HepG2 (cell line): ENCODE data around the gene CSNK1D. TPM values are rescaled to one million over a fixed set of nuclear protein-coding genes. Genes with fewer than 3 reads are reported as not detected.
A peak's percentile ranks its signal among the peaks of the same experiment; 100 is the strongest.

ENCODE experiments used
- BRD4 ChIP-seq: sonication (generic); formaldehyde crosslinking; IDR thresholded peaks from 2 replicates; pipeline ENCODE4 v1.4.0; 2020; ENCODE audit warnings: missing genetic modification reagents
- CHCHD3 ChIP-seq: sonication (generic); formaldehyde crosslinking; IDR thresholded peaks from 2 replicates; pipeline ENCODE4 v1.8.0; 2022; ENCODE audit warnings: mild to moderate bottlenecking, missing genetic modification reagents, moderate library complexity
- ETV5 ChIP-seq: IDR thresholded peaks from 2 replicates; pipeline ENCODE4 v1.6.1; 2018; ENCODE audit warnings: missing biosample characterization, missing genetic modification reagents, inconsistent platforms, borderline replicate concordance
- HDAC6 ChIP-seq: fragments of 200-600 bp; sonication (generic); IDR thresholded peaks from 2 replicates; pipeline ENCODE4 v1.7.0; 2017; ENCODE audit warnings: mild to moderate bottlenecking, antibody characterized with exemption, low read length, low read depth
- HIC2 ChIP-seq: sonication (generic); formaldehyde crosslinking; IDR thresholded peaks from 2 replicates; pipeline ENCODE4 v1.9.0; 2022; ENCODE audit warnings: low read depth, missing genetic modification reagents
- MTERF4 ChIP-seq: sonication (generic); formaldehyde crosslinking; IDR thresholded peaks from 2 replicates; pipeline ENCODE4 v1.8.0; 2023; ENCODE audit warnings: mild to moderate bottlenecking, missing genetic modification reagents
- ZBTB10 ChIP-seq: sonication (generic); formaldehyde crosslinking; IDR thresholded peaks from 2 replicates; pipeline ENCODE4 v1.4.0; 2020; ENCODE audit warnings: missing genetic modification reagents, borderline replicate concordance
- ZBTB4 ChIP-seq: sonication (generic); formaldehyde crosslinking; IDR thresholded peaks from 2 replicates; pipeline ENCODE4 v1.4.0; 2020; ENCODE audit warnings: missing genetic modification reagents, mild to moderate bottlenecking, borderline replicate concordance
- ZBTB49 ChIP-seq: sonication (generic); formaldehyde crosslinking; IDR thresholded peaks from 2 replicates; pipeline ENCODE4 v1.4.0; 2020; ENCODE audit warnings: missing genetic modification reagents, borderline replicate concordance
- ZFY ChIP-seq: sonication (generic); formaldehyde crosslinking; IDR thresholded peaks from 2 replicates; pipeline ENCODE4 v1.4.0; 2020; ENCODE audit warnings: missing genetic modification reagents
- ZFYVE20 ChIP-seq: sonication (generic); formaldehyde crosslinking; IDR thresholded peaks from 2 replicates; pipeline ENCODE4 v1.8.0; 2023; ENCODE audit warnings: low read depth, mild to moderate bottlenecking, moderate library complexity, missing genetic modification reagents, borderline replicate concordance
- ZNF282 ChIP-seq: fragments of 450-650 bp; IDR thresholded peaks from 2 replicates; pipeline ENCODE4 v1.6.1; 2018; ENCODE audit not compliant: partially characterized antibody
- ZNF512 ChIP-seq: sonication (generic); formaldehyde crosslinking; IDR thresholded peaks from 2 replicates; pipeline ENCODE4 v1.4.0; 2020; ENCODE audit warnings: mild to moderate bottlenecking, missing genetic modification reagents
- ZNF674 ChIP-seq: sonication (generic); formaldehyde crosslinking; IDR thresholded peaks from 2 replicates; pipeline ENCODE4 v1.5.0; 2020; ENCODE audit warnings: low read depth, mild to moderate bottlenecking, missing genetic modification reagents
- polyA plus RNA-seq, 8 experiments: library from polyadenylated mRNA; depleted of rRNA in 3 of 8; stranded (reverse) in 7 of 8; unstranded in 1 of 8; fragments of >200 nt; fragmentation: Illumina TruSeq in 4 of 8; extraction: Trizol in 4 of 8; gene quantifications; 2 replicates each; pipeline versions ENCODE4 v1.2.1 to v1.2.3, GENCODE V29; 2011 to 2016; ENCODE audit warnings: low read depth in 4 of 8, missing spikeins in 1 of 8, mixed read lengths in 1 of 8; ENCODE audit not compliant: insufficient read depth in 1 of 8
- total RNA-seq, 5 experiments: library from RNA; depleted of rRNA; stranded (reverse); fragments of >200 nt; fragmentation: Illumina TruSeq; extraction: Trizol; gene quantifications; 2 replicates each; pipeline ENCODE4 v1.2.3, GENCODE V29; 2016; ENCODE audit warnings: low read depth in 1 of 5

Gene CSNK1D
- total and polyA plus RNA-seq, 2 of the 13 experiments (the other 11 are each of a cell fraction or from before 2014, with no cell fraction given): 31.5 to 128 TPM

GRCh38 chr17:82205720-82206508 is 67.6 kb downstream of the CSNK1D start (continued):
- no peak for TF ChIP-seq CHCHD3
- no peak for TF ChIP-seq ZFYVE20 (CRISPR knock-in tag)
- TF ChIP-seq ETV5 (CRISPR knock-in tag): peak; percentile 82; the same call in 1 of the 2 replicates
- TF ChIP-seq ZNF674 (CRISPR knock-in tag): no peak
- TF ChIP-seq ZBTB10 (CRISPR knock-in tag): 0 out of 2 replicates have a peak, but pooled peaks have one; percentile 33
- no peak for TF ChIP-seq HIC2 (CRISPR knock-in tag)
- TF ChIP-seq MTERF4 (CRISPR knock-in tag): no peak
- TF ChIP-seq BRD4 (CRISPR knock-in tag): no peak
- TF ChIP-seq ZNF282: no peak
- TF ChIP-seq ZBTB49 (CRISPR knock-in tag): no peak
- TF ChIP-seq ZNF512 (CRISPR knock-in tag): no peak
- TF ChIP-seq ZFY: peak; percentile 84
- TF ChIP-seq HDAC6: no peak
- TF ChIP-seq ZBTB4 (CRISPR knock-in tag): peak; percentile 47; the same call in 1 of the 2 replicates
